GM18861 (cell line): ENCODE data around the gene HPCAL1.

Experiments
- ATAC-seq: cut with Tn5 transposase; IDR thresholded peaks from one replicate; pipeline ENCODE4 v1.9.1; 2021; ENCODE audit not compliant: unreplicated experiment

HPCAL1 gene

GRCh38 chr2:10300997-10301940 is 1.4 kb upstream of the HPCAL1 start:
- ATAC-seq = no peak

- no peak for ATAC-seq
Measured at GRCh38 chr2:10301941-10302478, 694 bp upstream of the HPCAL1 start.

- ATAC-seq = no peak
Measured at GRCh38 chr2:10303181-10303693, 533 bp downstream of the HPCAL1 start.

- ATAC-seq = no peak
Measured at GRCh38 chr2:10303694-10304378, 1.1 kb downstream of the HPCAL1 start.

- ATAC-seq = no peak
Measured at GRCh38 chr2:10304458-10305253, 2.0 kb downstream of the HPCAL1 start.

GRCh38 chr2:10305254-10305635 is 2.5 kb downstream of the HPCAL1 start:
- no peak for ATAC-seq

GRCh38 chr2:10305715-10306114 is 3.0 kb downstream of the HPCAL1 start:
- no peak for ATAC-seq

- ATAC-seq = no peak
Measured at GRCh38 chr2:10306901-10307463, 4.3 kb downstream of the HPCAL1 start.

GRCh38 chr2:10307561-10308156 is 5.0 kb downstream of the HPCAL1 start:
- ATAC-seq = no peak

GRCh38 chr2:10308866-10309265 is 6.2 kb downstream of the HPCAL1 start:
- ATAC-seq = no peak

GRCh38 chr2:10309286-10309685 is 6.6 kb downstream of the HPCAL1 start:
- no peak for ATAC-seq

GRCh38 chr2:10310309-10310888 is 7.7 kb downstream of the HPCAL1 start:
- ATAC-seq = no peak

GRCh38 chr2:10311736-10312135 is 9.0 kb downstream of the HPCAL1 start:
- ATAC-seq = no peak

- no peak for ATAC-seq
Measured at GRCh38 chr2:10312437-10312957, 9.8 kb downstream of the HPCAL1 start.

- ATAC-seq = no peak
Measured at GRCh38 chr2:10316336-10316735, 13.6 kb downstream of the HPCAL1 start.

GRCh38 chr2:10316860-10317259 is 14.2 kb downstream of the HPCAL1 start:
- ATAC-seq = no peak

GRCh38 chr2:10317646-10318045 is 14.9 kb downstream of the HPCAL1 start:
- ATAC-seq = no peak

- no peak for ATAC-seq
Measured at GRCh38 chr2:10318345-10318744, 15.6 kb downstream of the HPCAL1 start.

GRCh38 chr2:10319892-10320574 is 17.3 kb downstream of the HPCAL1 start:
- ATAC-seq = no peak
